Stimulated activated CD4-positive, alpha-beta T cell treated with anti-CD3 and anti-CD28 coated beads, Interleukin-4, amount 100 ng/mL, for 4 hours (primary cell): Measurements from ENCODE around the gene ENPP1.

Source experiments
- DNase-seq, 2 experiments: peaks; one replicate each; pipeline ENCODE4 v3.0.0-alpha.2; 2020

The ENPP1 gene

GRCh38 chr6:131807644-131808459 is at the start of gene ENPP1:
TSS of gene ENPP1 (plus strand) at chr6:131808020. CDS start at chr6:131808036, 16 bp downstream.
- peak; percentile 14 to 34 for DNase-seq

- DNase-seq: no peak
These were observed 48.9 kb upstream of the ENPP1 start for GRCh38 chr6:131758920-131759319.

GRCh38 chr6:131761060-131761761 is 46.6 kb upstream of the ENPP1 start:
- DNase-seq: no peak

GRCh38 chr6:131761762-131762067 is 46.1 kb upstream of the ENPP1 start:
- DNase-seq: no peak

DNA sequence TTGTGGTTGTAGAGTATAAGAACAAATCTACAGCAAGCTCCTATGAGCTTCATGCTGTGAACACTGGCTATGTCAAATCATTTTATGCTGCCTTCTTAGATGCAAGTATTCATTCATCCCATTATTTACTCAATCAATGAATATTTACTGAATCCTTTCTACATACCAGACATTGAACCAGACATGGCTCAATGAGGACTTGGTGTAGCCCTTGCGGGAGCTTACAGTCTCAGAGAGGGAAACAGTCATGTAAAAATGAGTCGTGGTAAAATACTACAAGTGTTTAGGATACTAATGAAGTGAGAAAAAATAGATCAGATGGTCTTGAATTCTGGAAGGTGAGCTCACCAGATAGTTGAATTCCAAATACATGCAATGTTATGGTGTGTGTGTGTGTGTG is 44.8 kb upstream of the ENPP1 start:
- DNase-seq: no peak

DNA sequence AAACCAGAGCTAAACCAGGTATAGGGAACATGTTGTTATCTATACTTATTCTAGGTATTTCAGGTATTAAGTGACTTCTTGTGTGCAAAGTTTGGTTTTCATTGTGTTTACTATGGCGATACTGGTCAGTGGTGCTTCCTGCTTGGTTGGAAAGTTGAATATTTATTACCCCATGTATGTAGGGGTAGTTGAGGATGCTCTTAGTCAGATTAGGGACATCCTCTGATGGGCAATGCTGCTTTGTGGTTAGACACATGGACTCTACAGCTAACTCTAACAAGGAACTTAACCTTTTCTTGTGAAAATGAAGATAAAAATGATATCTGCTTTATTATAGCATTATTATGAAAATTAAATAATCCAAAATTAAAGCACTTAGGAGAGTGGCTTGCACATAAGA is 44.1 kb upstream of the ENPP1 start:
- no peak for DNase-seq

GRCh38 chr6:131764350-131764749 is 43.5 kb upstream of the ENPP1 start:
- DNase-seq: no peak

DNA sequence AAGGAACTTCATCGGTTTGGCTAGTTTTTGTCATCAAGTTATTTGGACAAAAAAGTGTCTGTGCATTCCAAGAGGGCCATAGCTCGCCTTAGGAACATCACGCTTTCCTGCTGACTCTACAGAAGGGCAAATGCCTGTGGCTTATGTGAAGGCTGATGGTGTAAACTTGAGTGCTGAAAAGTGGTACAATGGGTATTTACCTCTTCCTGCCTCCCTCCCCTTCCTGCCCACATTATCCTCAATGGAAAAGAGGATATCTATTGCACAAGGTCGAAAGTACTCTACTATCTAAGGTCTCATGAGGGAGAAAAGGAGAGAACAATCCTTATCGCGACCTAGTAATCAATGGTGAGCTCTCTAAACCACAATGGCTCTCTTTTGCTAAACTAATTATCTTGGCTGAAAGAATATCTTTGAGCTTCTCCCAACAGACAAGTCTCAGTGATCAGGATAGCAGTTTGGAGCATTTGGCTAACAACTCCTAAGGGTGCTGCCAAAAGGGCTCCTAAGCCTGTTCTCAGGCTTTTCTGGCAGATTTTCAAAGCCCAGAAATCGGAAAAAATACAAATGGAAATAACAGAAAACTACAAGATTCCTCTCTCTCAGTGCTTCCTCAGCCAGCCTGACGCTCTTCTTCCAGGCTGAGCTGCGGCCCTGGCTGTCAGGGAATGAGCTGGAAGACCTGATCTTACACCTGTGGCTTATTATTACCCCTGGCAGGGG is 42.6 kb upstream of the ENPP1 start:
- DNase-seq: no peak

DNA sequence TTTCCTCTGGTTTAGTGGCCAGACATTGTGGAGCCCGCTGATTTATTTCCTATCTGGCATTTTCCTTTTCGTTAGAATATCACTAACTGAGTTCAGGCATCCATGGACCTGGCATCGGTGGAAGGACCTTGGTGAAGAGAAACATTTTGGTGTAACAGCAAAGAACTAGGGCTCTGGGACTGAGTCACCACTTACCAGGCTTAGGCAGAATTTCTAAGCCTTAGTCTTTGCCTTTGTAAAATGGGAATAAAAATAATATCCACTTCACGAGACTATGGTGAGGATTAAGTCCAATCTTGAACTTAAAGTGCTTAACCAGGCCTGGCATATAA is 42.0 kb upstream of the ENPP1 start:
- no peak for DNase-seq

- DNase-seq: no peak
These were observed 41.2 kb upstream of the ENPP1 start for GRCh38 chr6:131766631-131767030.

- no peak for DNase-seq
These were observed 38.9 kb upstream of the ENPP1 start for GRCh38 chr6:131768964-131769363.

DNA sequence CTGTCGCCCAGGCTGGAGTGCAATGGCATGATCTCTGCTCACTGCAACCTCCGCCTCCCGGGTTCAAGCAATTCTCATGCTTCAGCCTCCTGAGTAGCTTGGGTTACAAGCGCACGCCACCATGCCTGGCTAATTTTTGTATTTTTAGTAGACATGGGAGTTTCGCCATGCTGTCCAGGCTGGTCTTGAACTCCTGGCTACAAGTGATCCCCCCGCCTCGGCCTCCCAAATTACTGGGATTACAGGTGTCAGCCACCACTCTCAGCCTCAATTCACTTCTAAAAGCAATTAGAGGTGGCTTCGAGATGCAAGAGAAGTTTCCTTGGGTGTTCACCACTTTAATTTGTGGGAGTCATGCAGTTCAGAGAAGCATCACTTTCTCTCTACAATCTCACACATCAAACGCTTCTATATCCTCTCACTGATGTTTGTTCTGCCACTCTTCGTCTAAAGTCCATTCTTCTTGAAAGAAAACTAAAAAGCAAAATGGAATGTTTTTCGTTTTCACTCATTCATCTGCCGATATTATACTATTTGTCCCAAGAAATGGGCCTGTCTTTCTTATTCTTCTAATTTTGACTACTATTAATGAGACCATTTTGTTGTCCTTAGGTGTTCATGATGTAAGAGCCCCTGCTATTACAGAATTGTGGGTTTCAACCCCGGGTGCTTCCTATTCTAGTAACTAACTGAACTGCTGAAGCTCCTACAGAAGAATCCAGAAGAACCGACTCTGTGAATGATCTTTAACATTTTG is 38.3 kb upstream of the ENPP1 start:
- DNase-seq: no peak

DNA sequence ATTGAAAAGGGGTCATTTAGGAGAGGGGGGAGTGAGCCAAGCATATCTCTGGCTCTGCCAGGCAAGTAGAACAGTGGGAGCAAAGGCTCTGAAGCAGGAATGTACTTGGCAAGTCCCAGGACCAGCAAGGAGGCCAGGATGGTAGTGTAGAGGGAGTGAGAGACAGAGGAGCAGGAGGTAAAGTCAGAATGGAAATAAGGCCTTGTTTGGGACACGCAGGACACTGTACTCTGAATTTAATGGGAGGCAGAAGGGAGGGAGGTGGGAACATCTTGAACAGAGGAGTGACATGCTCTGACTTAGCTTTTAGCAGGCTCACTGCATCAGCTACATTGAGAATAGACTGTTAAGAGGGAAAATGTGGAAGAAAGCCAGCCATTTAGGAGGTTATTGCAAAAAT is 37.0 kb upstream of the ENPP1 start:
- DNase-seq: no peak

GRCh38 chr6:131773284-131773950 is 34.4 kb upstream of the ENPP1 start:
- no peak for DNase-seq

GRCh38 chr6:131775886-131776285 is 31.9 kb upstream of the ENPP1 start:
- no peak for DNase-seq

GRCh38 chr6:131776985-131777384 is 30.8 kb upstream of the ENPP1 start:
- DNase-seq: no peak

- no peak for DNase-seq
These were observed 29.7 kb upstream of the ENPP1 start for GRCh38 chr6:131778169-131778568.

DNA sequence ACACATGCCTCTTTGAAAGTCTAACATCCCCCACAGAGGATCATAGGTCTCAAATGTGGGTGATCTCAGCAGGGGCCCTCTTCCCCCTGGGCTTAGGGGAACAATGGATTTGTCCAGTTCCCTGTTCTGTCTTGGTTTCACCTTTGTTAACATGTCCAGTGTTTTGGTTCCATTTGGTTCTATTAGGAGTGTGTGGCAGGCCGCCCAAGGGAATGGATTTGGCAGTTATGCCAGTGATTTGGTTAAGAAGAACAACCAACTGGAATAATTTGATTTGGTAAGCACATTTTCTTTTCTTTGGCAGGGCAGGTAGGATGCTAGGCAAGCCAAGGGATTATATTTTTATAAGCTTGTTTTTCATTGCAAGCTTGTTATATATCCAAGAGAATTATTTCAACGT is 28.5 kb upstream of the ENPP1 start:
- DNase-seq: no peak

GRCh38 chr6:131780600-131780999 is 27.2 kb upstream of the ENPP1 start:
- no peak for DNase-seq

DNA sequence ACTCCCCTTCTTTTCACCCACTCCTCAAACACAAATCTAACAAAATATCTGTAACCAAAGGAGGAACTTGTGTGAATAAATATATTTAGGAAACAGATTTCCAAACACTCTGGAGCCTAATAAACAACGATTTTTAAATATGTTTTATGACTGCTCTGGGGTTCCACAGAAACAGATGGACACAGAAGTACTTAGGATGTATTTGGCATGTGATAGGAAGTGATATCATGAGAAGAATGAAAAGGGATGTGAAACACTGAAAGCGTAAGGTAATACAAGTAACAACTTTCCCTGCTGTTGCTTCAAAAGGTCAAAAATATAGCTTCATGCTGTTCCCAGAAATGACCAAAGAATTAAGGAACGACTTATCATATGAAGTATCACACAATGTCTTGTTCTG is 26.1 kb upstream of the ENPP1 start:
- DNase-seq: no peak

DNA sequence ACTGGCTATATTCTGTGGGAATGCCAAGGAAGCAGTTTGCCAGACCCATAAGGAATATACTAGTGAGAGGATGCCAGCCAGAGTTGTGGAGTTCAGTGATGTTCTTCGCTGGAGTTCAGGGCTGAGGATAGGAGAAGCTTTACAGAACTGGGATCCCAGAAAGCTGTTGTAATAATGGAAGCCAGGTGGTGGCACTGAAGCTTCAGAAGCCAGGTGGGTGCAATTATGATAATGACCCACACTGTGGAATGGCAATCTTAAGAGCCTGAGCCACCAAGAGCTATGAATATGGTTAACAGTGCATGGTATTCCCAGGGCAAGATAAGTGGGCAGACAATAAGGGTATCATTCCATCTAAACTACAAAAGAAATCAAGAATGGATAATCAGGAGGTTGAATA is 25.1 kb upstream of the ENPP1 start:
- DNase-seq: no peak

GRCh38 chr6:131784561-131784960 is 23.3 kb upstream of the ENPP1 start:
- DNase-seq: no peak

DNA sequence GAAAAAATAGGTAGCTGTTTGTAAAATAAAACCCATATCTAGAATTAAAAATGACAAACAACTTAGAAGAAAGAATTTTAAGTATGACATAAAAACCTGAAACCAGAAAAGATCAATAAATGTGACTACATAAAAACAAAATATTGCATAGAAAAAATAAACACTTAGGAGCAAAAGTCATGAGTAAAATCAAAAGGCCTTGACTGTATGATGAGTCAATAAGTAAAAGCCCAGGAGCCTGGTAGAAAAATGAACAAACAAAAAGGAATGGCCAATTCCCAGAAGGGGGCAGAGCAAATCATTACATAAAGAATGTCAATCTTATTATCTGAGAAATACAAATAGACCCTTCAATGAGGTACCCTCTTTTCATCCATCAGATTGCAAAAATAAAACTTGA is 20.7 kb upstream of the ENPP1 start:
- no peak for DNase-seq
